Activated T-cell treated with anti-CD3 and anti-CD28 coated beads, Interleukin-2, amount 50 U/mL, for 48 hours (primary cell): ENCODE results near the gene ADAMTS2.
A peak's percentile ranks its signal among the peaks of the same experiment; 100 is the strongest.

Source experiments
- DNase-seq, 2 experiments: peaks; one replicate each; pipeline ENCODE4 v3.0.0-alpha.2; 2020

ADAMTS2 gene

GRCh38 chr5:179371681-179372680 is 26.7 kb upstream of the ADAMTS2 start:
- DNase-seq, result no peak

GRCh38 chr5:179371121-179371510 is 25.9 kb upstream of the ADAMTS2 start:
- no peak for DNase-seq

GRCh38 chr5:179370490-179371120 is 25.3 kb upstream of the ADAMTS2 start:
- DNase-seq, result no peak

- no peak for DNase-seq
These were observed 24.2 kb upstream of the ADAMTS2 start for GRCh38 chr5:179369530-179369884.

- no peak for DNase-seq
These were observed 23.7 kb upstream of the ADAMTS2 start for GRCh38 chr5:179368806-179369529.

- DNase-seq, result no peak
These were observed 23.0 kb upstream of the ADAMTS2 start for GRCh38 chr5:179368126-179368805.

- DNase-seq, result no peak
These were observed 22.2 kb upstream of the ADAMTS2 start for GRCh38 chr5:179367491-179367890.

GRCh38 chr5:179362355-179362754 is 17.1 kb upstream of the ADAMTS2 start:
- no peak for DNase-seq

- DNase-seq, result no peak
These were observed 15.9 kb upstream of the ADAMTS2 start for GRCh38 chr5:179361037-179361603.

- no peak for DNase-seq
These were observed 11.8 kb upstream of the ADAMTS2 start for GRCh38 chr5:179357031-179357430.

- no peak for DNase-seq
These were observed 11.0 kb upstream of the ADAMTS2 start for GRCh38 chr5:179355976-179356974.

- no peak for DNase-seq
These were observed 9.1 kb upstream of the ADAMTS2 start for GRCh38 chr5:179354305-179354882.

GRCh38 chr5:179348843-179349242 is 3.6 kb upstream of the ADAMTS2 start:
- no peak for DNase-seq

GRCh38 chr5:179348011-179348530 is 2.8 kb upstream of the ADAMTS2 start:
- no peak for DNase-seq

- no peak for DNase-seq
These were observed 2.3 kb upstream of the ADAMTS2 start for GRCh38 chr5:179347581-179347980.

GRCh38 chr5:179346875-179347274 is 1.6 kb upstream of the ADAMTS2 start:
- DNase-seq, result no peak

GRCh38 chr5:179346401-179346800 is 1.1 kb upstream of the ADAMTS2 start:
- no peak for DNase-seq

- DNase-seq, result peak in 1 of 2 experiments; percentile 21
These were observed 153 bp downstream of the ADAMTS2 start for GRCh38 chr5:179345183-179345432.

- peak; percentile 23 to 27 for DNase-seq
These were observed 654 bp downstream of the ADAMTS2 start for GRCh38 chr5:179344431-179345182.
